Transverse colon (tissue), 4 donors: ENCODE data around the gene AHCTF1.

Experiments
- CTCF ChIP-seq, 5 experiments: fragments of 200-600 bp in 3 of 5; fragments of 450-650 bp in 2 of 5; sonication (generic) in 3 of 5; IDR thresholded peaks; 1 replicate in 2 of 5; 2 replicates in 3 of 5; pipeline ENCODE4 v1.5.1; 2016 to 2017; ENCODE audit warnings: antibody characterized with exemption in 5 of 5, inconsistent platforms in 3 of 5, mild to moderate bottlenecking in 2 of 5, moderate library complexity in 1 of 5
- POLR2AphosphoS5 ChIP-seq, 3 donors: sonication (generic); formaldehyde crosslinking; IDR thresholded peaks; one replicate each; pipeline ENCODE4 v1.6.1; 2016; ENCODE audit warnings: antibody characterized with exemption in 3 of 3

- TF ChIP-seq CTCF (IDR thresholded peaks at IDR 0.05): no peak
- no peak for TF ChIP-seq POLR2AphosphoS5 (IDR thresholded peaks at IDR 0.05)
Observed at GRCh38 chr1:246966502-246966901, 34.8 kb upstream of the AHCTF1 start.
